Urothelium cell line (cell line): ENCODE results near the gene MORF4L2.
"Not testable (repeated sequence)": the region's sequence is repeated elsewhere in the genome, so short reads cannot be mapped to it uniquely, and the experiment has no call there.

Experiments used
- DNase-seq: peaks from one replicate; pipeline ENCODE4 v3.0.0; 2011; ENCODE audit warnings: low spot score, mixed read lengths
- FAIRE-seq: peaks from 2 replicates; lab custom pipeline; 2011; peaks lifted over from hg19 to GRCh38; lab: Jason Lieb, UNC

Gene MORF4L2

DNA sequence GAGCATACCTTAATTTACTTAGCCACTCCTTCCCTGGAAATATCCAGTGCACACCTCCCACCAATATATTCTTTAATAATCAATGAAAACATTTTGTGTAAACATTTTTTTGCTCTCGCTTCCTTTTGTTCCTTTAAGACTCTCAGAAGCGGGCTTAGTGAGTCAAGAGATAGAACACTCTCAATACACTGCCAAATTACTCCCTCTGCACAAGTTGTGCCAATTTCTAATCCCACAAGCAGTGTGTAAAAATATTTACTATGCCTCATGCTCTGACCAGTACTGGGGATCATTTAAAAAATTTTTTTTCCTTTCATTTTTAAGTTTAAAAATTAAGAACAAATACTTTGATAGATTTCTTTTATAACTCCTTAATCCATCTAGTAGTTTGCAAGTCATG is 5.1 kb downstream of the MORF4L2 start:
- no peak for DNase-seq
- FAIRE-seq: no peak

DNA sequence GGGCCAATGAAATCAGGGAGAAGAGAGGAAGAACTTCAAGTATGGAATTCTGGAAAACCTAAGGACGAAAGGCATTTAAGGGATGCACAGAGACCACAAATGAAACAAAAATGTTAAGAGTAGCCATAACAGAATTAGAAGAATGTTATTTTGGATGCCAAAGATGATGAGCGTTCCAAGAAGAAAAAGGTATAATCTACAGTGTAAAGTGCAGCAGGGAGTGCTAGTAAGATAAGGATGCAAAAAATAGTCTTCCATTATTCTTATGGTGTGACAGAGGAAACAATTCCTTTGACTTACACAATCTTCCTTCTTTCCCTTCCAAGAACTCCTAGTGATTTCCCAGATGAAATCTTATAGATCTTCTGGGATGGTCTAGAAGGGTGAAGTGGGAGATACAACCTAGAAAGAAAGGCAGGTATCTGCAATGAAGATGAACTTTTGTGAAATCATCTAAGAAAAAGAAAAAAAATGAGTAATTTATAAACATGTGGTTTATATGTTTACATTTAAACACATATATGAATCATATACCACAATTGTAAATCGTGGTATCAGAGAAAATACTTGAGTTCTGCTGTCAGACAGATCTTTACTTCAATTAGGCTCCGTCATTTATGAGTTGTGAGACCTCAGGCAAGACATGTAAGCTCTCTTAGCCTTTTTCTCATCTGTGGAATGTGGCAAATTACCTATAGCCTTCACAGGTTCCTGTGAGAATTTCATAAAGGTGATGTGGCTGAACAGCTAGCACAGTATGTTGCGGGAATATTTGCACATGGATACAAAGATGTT is 8.1 kb downstream of the MORF4L2 start:
- no peak for FAIRE-seq

DNA sequence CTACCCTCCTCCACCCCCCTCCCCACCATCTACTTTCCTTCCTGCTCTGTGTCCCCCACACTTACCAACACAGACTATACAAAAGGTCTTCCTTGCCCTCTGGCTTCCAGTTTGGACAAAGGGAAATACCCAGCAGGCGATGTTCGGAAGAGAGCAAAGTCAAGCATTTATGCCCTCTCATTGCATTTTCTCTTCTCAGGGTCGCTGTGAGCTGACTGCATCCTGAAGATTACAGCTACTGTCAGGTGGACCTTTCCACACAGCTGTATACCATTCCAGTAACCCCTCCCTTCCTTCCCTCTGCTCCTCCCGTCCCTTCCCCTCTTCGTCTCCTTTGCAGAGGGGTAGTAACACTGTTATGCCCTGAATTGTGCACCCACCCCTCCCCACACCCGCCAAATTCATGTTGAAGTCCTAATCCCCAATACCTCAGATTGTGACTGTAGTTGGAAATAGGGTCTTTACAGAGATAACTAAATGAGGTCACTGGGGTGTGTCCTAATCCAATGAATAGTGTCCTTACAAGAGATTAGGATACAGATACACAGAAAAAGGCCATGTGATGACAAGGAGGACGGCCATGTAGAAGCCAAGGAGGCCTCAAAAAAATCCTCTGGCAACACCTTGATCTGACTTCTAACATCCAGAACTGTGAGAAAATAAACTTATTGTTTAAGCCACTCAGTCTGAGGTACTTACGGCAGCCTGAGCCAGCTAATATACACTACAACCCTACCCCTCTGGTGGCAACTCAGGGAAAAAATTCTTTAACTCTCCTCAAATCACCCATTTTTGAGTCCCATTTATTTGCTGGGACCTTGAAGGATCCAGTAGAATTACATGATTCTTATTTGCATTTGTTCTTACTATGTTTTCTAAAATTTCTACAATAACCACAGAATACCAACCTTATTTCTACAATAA is 11.7 kb downstream of the MORF4L2 start:
- DNase-seq (no peak), FAIRE-seq (no peak)

More for the DNA sequence above, 8.1 kb downstream of the MORF4L2 start:
- no peak for DNase-seq

DNA sequence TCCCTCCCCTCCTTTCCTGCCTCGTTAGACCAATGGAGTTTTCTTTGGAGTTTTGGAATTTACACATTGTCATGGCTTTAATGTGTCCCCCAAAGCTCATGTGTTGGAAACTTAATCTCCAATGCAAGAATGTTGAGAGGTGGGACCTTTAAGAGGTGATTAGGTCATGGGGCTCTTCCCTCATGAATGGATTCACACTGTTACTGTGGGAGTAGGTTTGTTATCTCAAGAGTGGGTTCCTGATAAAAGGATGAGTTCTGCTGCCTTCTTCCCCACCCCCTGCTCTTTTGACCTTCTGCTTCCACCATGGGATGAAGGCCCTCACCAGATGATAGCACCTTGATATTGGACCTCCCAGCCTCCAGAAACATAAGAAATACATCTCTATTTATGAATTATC is 16.8 kb downstream of the MORF4L2 start:
- DNase-seq: no peak
- FAIRE-seq: no peak

DNA sequence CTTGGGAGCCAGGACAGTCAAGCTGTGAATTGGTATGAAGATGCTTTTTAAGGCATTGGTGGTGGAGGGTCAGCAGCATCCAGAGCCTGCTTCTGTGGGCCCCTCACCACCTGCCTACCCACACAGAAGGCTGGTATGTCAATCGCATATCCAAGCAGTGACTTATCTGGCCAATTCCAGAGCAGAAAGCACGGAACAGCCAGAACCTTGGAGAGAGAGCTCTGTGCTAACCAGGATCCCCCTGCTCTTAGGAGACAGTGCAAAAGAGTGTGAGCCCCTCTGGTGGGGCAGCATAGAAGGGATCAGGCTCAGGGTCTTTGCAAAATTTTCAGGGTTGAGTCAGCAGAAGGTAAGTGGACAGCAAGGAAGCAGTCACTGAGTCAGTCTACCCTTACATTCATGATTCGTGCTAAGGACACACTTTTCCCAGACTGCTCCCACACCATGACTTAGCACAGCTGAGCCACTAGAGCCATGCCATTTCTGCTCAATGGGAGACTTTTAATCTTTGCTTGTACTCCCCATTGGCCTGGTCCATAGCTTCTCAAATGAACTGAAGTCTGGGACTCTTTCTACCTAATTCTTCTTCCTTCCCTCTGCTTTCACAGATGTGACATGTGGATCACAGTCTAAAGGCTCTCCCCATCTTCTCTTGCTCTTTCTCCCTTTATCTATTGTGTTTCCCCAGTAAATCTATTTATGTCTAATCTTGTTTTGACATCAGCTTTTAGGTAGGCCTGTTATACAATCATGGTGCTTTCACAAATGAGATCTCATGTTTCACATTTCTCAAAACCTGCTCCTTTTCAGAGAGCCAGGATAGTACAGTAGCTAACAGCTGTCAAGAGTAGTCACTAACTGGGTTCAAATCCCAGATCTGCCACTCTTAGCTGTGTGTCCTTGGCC is 20.0 kb downstream of the MORF4L2 start:
- FAIRE-seq: no peak
- DNase-seq: no peak

DNA sequence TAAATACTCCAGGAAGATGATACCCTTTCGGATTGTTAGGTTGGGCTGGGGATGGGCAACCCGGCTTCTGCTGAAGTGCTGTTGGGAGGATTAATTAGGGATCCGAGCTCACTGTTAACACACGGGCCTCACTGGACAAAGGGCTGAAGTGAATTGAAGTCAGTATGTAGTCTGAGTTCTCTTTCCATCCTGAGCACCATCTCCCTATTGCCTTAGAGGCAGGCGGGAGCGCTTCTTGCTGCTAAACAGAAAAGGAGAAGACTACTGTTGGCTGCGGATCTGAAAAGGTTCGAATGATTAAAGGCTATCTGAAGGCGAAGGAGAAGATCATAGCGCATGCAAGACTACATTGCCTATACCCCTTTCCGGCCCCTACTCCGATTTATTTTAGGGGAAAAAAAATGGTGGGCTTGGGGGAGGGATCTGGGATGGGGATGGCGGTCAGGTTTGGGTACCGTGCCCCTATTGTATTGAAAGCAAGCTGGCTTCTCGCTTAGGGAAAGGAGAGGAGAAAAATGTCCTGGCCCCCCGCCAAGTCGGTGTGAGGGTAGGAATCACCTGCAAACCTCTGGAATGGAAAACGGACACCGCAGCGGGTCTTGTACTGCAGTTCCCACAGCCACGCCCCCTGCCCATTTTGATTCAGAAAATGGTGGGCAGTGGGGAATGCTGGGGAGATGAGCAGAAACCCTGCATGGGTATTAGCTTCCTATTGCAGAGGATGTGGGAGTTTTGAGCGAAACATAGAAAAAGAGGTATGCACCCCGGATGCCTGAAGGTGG is 22.3 kb downstream of the MORF4L2 start:
- DNase-seq (no peak), FAIRE-seq (no peak)

DNA sequence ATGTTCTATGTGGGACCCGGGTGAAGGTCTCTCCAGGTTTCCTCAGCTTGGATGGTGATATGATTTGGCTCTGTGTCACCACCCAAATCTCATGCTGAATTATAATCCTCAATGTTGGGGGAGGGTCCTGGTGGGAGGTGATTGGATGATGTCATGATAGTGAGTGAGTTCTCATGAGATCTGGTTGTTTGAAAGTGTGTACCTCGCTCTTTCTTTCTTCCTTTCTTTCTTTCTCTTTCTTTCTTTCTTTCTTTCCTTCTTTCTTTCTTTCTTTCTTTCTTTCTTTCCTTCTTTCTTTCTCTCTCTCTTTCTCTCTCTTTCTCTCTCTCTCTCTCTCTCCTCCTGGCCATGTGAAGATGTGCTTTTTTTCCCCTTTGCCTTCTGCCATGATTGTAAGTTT is 27.0 kb downstream of the MORF4L2 start:
- DNase-seq, FAIRE-seq: not testable (repeated sequence)

DNA sequence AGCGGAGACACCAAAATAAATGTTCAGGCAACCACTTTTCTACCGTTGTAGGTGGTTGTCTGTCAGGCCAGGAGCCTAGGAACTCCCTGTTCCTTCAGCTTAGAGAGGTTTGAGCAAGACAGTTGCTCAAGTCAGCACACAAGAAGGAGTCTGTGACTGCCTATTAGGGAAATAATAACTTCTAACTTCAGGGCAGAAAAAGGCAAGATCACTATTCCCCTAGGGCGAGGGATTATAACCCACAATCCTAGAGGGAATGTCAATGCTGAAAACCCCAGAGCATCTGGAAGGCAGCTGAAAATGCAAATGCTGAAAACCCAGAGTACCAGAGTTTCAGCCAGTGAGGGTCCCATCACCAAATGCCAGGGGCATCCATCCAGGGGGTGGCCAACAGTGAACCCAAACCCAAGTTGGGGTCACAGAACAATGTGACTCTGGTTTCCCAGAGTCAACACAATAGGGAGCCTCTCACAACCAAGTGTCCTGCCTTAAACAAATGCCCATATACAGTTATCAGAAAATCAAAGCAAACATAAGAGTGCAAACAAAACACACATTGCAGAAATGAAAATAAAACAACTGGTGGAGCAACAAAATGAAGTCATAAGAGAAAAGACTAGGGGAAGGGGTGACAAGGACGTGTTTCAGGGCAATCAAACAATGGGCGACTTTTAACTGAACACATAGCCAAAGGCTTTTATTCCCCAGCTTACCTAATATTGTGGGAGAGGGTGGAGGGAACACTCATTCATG is 27.6 kb downstream of the MORF4L2 start:
- FAIRE-seq (no peak), DNase-seq (no peak)

DNA sequence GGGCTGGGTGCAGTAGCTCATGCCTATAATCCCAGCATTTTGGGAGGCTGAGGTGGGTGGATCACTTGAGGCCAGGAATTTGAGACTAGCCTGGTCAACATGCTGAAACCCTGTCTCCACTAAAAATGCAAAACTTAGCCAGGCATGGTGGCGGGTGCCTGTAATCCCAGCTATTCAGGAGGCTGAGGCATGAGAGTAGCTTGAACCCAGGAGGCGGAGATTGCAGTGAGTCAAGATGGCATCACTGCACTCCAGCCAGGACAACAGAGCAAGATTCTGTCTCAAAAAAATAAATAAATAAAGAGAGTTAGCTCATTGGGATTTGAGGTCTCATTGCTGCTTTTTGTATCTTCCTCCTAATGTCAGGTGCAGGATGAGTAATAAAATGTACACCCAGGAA is 29.4 kb downstream of the MORF4L2 start:
- DNase-seq, FAIRE-seq: not testable (repeated sequence)

DNA sequence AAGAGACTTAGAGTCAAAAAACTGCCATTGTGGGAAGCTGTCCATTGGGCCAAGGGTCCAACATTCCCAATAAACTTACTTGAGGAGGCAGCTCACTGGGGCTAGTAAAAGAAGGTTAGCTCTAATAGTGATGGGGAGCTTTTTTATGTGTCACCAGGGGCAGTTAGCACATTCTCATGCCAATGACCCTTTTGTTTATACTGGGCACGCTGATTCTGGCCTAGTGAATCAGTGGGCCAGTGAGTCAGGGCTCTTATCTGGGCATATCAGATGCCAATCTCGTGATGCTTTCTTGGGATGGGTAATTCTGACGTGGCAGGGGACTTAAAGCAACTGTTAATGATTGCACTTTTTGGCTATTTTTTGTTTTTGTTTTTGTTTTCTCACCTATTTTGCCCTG is 29.9 kb downstream of the MORF4L2 start:
- FAIRE-seq: no peak
- DNase-seq: peak; percentile 18

DNA sequence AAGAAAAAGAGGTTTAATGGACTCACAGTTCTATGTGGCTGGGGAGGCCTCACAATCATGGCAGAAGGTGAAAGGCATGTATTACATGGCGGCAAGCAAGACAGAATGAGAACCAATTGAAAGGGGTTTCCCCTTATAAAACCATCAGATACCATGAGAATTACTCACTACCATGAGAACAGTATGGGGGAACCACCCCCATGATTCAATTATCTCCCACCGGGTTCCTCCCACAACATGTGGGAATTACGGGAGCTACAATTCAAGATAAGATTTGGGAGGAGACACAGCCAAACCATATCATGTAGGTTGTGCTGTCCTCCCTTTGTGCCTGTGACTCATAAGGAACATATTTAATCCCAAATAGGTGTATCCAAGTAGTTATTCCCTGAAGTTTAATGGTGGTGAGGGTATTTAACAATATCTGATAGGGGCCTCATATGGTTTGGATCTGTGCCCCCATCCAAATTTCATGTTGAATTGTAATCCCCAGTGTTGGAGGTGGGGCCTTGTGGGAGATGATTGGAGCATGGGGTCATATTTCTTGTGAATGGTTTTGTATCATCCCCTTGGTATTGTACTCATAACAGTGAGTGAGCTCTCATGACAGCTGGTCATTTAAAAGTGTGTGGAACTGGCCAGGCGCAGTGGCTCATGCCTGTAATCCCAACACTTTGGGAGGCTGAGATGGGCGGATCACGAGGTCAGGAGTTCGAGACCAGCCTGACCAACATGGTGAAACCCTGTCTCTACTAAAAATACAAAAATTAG is 31.1 kb downstream of the MORF4L2 start:
- not testable (repeated sequence) for FAIRE-seq

DNA sequence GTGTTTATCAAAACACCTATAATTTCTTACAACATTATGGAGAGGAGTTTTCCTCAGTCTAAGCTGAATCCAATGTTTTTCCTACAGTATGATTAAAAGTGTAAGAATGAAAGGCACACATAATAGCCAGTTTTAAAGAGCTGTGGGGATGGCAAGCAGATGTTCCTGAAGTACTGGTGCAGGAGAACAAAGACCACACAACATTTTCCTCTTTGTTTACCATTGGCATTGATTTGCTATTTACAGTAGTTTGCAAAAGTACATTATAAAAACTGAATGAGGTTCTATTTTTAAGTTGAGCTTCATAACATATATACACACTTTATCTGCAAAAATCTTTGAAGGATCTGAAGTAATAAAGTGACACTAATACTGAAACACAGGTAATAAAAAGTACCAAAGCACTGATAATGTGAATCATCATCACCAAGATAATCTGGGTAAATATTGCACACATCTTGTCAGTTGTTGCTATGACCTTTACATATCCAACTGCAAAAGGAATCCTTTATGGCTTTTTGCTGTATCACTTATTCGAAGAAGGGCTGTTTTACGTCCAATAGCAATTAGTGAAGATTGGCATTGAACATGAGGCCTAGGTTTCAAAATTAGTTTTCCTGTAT is 35.2 kb downstream of the MORF4L2 start:
- DNase-seq (no peak), FAIRE-seq (no peak)

More for the DNA sequence above, 31.1 kb downstream of the MORF4L2 start:
- not testable (repeated sequence) for DNase-seq

DNA sequence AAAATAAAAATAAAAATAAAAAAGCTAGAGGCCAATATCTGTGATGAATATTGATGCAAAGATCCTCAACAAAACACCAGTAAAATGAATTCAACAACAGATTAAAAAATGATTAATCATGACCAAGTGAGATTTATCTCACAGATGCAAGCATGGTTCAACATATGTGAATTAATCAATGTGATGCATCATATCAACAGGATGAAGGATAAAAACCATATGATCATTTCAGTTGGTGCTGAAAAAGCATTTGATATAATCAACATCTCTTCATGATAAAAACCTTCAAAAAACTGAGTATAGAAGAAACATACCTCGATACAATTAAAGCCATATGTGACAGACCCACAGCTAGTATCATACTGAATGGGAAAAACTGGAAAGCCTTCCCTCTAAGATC is 38.9 kb downstream of the MORF4L2 start:
- FAIRE-seq (no peak), DNase-seq (no peak)

DNA sequence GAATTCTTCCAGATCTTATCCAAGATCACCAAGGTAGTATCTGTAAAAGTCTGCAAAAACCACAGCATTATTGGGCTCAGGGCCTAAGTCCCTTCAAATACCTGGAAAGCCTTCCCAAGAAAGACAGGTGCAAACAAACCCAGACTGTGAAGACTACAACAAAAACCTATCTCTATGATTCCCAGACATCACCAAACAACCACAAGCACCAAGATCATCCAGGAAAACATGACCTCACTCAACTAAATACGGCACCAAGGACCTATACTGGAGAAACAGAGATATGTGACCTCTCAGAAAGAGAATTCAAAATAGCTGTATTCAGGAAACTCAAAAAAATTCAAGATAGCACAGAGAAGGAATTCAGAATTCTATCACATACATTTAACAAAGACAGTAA is 42.4 kb downstream of the MORF4L2 start:
- DNase-seq (no peak), FAIRE-seq (no peak)

DNA sequence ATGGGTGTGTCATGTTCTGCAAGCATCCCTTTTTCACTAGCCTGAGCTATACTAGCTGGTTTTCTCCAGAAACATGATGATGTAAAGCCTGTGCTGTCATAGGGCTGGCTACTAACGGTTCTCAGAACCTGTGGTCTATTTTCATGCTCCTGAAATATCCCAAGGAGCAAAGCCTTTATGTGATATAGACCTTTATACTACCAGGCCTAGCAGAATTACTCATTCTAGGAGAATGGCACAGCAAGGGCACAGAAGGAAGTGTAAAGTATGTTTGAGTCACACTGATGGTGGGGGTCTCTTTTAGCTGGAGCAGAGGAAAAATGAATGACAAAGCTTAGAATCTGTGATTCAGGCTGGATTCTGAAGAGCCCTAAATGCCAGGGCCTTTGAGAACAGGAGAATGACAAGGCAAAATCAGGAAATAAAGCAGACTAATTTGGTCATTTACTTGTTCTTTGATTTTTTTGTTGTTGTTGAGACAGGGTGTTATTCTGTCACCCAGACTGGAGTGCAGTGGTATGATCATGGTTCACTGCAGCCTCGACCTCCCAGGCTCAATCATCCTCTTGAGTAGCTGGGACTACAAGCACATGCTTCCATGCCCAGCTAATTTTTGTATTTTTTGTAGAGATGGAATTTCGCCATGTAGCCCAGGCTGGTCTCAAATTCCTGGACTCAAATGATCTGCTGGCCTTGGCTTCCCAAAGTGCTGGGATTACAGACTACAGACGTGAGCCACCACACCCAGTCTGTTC is 45.9 kb downstream of the MORF4L2 start:
- no peak for FAIRE-seq
- DNase-seq: no peak

DNA sequence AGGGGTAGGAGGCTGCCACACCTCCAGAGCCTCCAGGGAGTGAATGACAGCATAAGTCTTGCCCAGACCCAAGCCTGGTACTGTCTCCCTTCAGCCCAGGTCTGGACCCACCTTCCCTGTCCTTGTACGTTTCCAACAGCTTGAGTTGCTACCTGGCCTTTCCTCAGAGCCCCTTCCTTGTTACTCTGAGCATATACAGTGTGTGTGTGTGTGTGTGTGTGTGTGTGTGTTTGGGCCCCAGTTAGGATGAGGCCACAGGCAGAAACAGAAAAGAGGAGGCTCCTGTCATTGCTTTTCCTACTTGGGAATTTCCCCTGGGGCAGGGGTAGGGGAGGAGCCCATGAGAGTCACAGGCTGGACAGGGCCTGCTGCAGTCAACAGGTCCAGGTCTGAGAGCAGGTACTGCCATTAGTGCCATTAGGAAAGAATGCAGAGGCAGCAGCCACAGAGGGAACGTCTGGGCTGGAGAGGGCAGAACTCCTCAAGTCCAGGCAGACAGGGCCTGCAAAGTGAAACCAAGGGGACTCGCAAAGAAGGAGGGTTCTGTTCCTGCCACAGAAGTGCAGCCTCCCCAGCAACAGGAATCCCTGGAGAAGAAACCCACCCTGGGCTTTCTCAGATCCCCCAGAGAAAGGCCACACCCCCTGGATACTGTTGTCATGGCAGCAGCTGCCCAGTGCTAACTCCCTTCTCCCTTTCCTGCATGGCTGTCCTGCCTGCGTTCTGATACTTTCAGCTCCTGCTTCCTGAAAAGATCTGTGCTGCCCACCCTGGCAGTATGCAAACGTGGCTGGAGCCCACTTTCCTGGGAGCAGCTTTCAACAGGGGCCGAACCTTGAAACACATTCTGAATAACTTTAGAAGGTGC is 47.8 kb downstream of the MORF4L2 start:
- FAIRE-seq, DNase-seq: not testable (repeated sequence)
